ENCODE results near the gene CACNA2D2. TPM values are rescaled to one million over a fixed set of nuclear protein-coding genes. Genes with fewer than 3 reads are reported as not detected.

The CACNA2D2 gene
- total and polyA plus RNA-seq, 4 donors = 0.10 to 0.19 (median 0.15) TPM

DNA sequence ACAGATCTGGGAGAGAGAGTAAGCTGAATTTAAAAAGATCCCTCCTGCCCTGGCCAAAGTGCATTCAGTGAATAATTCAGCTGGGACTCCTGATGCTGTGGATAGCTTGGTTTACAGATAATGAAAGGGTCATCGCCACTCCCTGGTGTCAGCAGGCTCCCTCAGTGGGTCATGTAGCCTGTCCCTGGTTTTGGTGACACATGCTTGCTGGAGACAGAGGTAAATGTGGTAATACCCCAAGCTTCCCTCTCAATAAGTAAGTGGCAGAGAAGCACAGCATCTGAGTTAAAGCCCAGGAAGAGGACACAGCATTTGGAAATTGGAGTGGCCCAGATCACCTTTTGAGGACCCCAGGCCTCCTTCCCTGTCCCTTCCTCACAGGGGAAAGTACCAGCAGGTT lies 146.0 kb downstream of the CACNA2D2 start:
- Histone ChIP-seq H3K9ac (ENCODE audit: low read depth in 1 of 2, low read length in 2 of 2) (peak overlapping the region in 1 of 2 donors; percentile 4), H3K9me3 (ENCODE audit: control insufficient read depth in 4 of 4, low read length in 3 of 4) (no peaks in the 10 kb centered on the region), H3K4me3 (ENCODE audit: low read depth in 1 of 3, low read length in 3 of 3) (peak overlapping the region in 1 of 3 donors; percentile 8), H3K36me3 (ENCODE audit: control insufficient read depth in 4 of 4, insufficient read depth in 3 of 4, low read depth in 1 of 4, low read length in 3 of 4) (peaks cover 11 to 23% (median 15%) of the 10 kb centered on the region in 4 donors), H3K4me1 (ENCODE audit: control insufficient read depth in 4 of 4, insufficient read depth in 4 of 4, low read length in 3 of 4) (peaks cover 16 to 68% (median 47%) of the 10 kb centered on the region in 4 donors), H3K27me3 (ENCODE audit: control insufficient read depth in 4 of 4, insufficient read depth in 4 of 4, low read length in 3 of 4) (no peaks in the 10 kb centered on the region), H3K27ac (ENCODE audit: low read depth in 1 of 2, low read length in 2 of 2) (no peak overlapping the region)
- WGBS = 61% methylated on average over 1 of the region's 1 CpG
- no peak for TF ChIP-seq FOXA2 (IDR thresholded peaks at IDR 0.05)
- TF ChIP-seq, protein P1, sequence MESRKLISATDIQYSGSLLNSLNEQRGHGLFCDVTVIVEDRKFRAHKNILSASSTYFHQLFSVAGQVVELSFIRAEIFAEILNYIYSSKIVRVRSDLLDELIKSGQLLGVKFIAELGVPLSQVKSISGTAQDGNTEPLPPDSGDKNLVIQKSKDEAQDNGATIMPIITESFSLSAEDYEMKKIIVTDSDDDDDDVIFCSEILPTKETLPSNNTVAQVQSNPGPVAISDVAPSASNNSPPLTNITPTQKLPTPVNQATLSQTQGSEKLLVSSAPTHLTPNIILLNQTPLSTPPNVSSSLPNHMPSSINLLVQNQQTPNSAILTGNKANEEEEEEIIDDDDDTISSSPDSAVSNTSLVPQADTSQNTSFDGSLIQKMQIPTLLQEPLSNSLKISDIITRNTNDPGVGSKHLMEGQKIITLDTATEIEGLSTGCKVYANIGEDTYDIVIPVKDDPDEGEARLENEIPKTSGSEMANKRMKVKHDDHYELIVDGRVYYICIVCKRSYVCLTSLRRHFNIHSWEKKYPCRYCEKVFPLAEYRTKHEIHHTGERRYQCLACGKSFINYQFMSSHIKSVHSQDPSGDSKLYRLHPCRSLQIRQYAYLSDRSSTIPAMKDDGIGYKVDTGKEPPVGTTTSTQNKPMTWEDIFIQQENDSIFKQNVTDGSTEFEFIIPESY (IDR thresholded peaks at IDR 0.05) = no peak
- TF ChIP-seq, protein P2, sequence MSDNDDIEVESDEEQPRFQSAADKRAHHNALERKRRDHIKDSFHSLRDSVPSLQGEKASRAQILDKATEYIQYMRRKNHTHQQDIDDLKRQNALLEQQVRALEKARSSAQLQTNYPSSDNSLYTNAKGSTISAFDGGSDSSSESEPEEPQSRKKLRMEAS (IDR thresholded peaks at IDR 0.05) = no peak
- TF ChIP-seq, protein P3, sequence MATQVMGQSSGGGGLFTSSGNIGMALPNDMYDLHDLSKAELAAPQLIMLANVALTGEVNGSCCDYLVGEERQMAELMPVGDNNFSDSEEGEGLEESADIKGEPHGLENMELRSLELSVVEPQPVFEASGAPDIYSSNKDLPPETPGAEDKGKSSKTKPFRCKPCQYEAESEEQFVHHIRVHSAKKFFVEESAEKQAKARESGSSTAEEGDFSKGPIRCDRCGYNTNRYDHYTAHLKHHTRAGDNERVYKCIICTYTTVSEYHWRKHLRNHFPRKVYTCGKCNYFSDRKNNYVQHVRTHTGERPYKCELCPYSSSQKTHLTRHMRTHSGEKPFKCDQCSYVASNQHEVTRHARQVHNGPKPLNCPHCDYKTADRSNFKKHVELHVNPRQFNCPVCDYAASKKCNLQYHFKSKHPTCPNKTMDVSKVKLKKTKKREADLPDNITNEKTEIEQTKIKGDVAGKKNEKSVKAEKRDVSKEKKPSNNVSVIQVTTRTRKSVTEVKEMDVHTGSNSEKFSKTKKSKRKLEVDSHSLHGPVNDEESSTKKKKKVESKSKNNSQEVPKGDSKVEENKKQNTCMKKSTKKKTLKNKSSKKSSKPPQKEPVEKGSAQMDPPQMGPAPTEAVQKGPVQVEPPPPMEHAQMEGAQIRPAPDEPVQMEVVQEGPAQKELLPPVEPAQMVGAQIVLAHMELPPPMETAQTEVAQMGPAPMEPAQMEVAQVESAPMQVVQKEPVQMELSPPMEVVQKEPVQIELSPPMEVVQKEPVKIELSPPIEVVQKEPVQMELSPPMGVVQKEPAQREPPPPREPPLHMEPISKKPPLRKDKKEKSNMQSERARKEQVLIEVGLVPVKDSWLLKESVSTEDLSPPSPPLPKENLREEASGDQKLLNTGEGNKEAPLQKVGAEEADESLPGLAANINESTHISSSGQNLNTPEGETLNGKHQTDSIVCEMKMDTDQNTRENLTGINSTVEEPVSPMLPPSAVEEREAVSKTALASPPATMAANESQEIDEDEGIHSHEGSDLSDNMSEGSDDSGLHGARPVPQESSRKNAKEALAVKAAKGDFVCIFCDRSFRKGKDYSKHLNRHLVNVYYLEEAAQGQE (IDR thresholded peaks at IDR 0.05) = no peak
- TF ChIP-seq, protein P4, sequence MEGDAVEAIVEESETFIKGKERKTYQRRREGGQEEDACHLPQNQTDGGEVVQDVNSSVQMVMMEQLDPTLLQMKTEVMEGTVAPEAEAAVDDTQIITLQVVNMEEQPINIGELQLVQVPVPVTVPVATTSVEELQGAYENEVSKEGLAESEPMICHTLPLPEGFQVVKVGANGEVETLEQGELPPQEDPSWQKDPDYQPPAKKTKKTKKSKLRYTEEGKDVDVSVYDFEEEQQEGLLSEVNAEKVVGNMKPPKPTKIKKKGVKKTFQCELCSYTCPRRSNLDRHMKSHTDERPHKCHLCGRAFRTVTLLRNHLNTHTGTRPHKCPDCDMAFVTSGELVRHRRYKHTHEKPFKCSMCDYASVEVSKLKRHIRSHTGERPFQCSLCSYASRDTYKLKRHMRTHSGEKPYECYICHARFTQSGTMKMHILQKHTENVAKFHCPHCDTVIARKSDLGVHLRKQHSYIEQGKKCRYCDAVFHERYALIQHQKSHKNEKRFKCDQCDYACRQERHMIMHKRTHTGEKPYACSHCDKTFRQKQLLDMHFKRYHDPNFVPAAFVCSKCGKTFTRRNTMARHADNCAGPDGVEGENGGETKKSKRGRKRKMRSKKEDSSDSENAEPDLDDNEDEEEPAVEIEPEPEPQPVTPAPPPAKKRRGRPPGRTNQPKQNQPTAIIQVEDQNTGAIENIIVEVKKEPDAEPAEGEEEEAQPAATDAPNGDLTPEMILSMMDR (IDR thresholded peaks at IDR 0.05; ENCODE audit: low read depth, low read length, missing input control) = no peak
- TF ChIP-seq JUND (IDR thresholded peaks at IDR 0.05) = no peak
- no peak for TF ChIP-seq FOXA1 (IDR thresholded peaks at IDR 0.05)
- no peak for TF ChIP-seq HNF4A (conservative IDR thresholded peaks at IDR 0.05)
- no peak for TF ChIP-seq TAF1 (conservative IDR thresholded peaks at IDR 0.05)
- TF ChIP-seq GABPA (IDR thresholded peaks at IDR 0.05 in 1 of 2, conservative IDR thresholded peaks at IDR 0.05 in 1 of 2) = no peak
- no peak for TF ChIP-seq YY1 (IDR thresholded peaks at IDR 0.05)
- TF ChIP-seq NR2F2 (IDR thresholded peaks at IDR 0.05) = no peak
- no peak for TF ChIP-seq RXRA (IDR thresholded peaks at IDR 0.05)
- TF ChIP-seq, protein P5, sequence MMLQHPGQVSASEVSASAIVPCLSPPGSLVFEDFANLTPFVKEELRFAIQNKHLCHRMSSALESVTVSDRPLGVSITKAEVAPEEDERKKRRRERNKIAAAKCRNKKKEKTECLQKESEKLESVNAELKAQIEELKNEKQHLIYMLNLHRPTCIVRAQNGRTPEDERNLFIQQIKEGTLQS (IDR thresholded peaks at IDR 0.05) = no peak
- no peak for TF ChIP-seq SP1 (IDR thresholded peaks at IDR 0.05)
- DNase-seq (ENCODE audit: low spot score) = no peak

DNA sequence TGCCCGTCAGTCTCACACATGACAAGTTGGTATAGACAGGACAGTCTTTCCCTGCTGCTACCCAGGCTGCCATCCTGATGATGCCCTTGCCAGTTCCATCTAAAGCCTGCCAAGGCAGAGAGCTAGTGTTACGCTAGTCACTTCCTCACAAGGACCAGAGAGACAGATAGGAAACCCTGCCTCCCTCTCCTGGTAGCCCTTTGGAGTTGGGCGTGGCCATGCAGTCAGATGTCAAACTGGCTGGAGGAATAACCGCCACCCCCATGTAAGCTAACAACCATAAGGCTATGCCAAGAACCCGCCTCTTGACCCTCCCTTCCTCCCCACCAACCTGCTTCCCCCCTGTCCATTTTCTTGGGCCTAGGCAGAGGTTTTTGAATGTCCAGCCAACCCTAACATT lies 146.9 kb downstream of the CACNA2D2 start:
- H3K9me3 ChIP-seq (ENCODE audit: control insufficient read depth in 4 of 4, low read length in 3 of 4) = no peaks in the 10 kb centered on the region
- WGBS = 62% methylated on average over 5 of the region's 5 CpGs
- TF ChIP-seq HNF4G (IDR thresholded peaks at IDR 0.05) = no peak
- TF ChIP-seq HNF4A (conservative IDR thresholded peaks at IDR 0.05) = no peak
- TF ChIP-seq, protein P2 (IDR thresholded peaks at IDR 0.05) = no peak
- DNase-seq (ENCODE audit: low spot score) = peak; percentile 51
- H3K4me3 ChIP-seq (ENCODE audit: low read depth in 1 of 3, low read length in 3 of 3) = no peak overlapping the region
- peaks cover 19 to 73% (median 52%) of the 10 kb centered on the region in 4 donors for H3K4me1 ChIP-seq (ENCODE audit: control insufficient read depth in 4 of 4, insufficient read depth in 4 of 4, low read length in 3 of 4)
- H3K9ac ChIP-seq (ENCODE audit: low read depth in 1 of 2, low read length in 2 of 2) = no peak overlapping the region
- peaks cover 11 to 23% (median 15%) of the 10 kb centered on the region in 4 donors for H3K36me3 ChIP-seq (ENCODE audit: control insufficient read depth in 4 of 4, insufficient read depth in 3 of 4, low read depth in 1 of 4, low read length in 3 of 4)
- no peaks in the 10 kb centered on the region for H3K27me3 ChIP-seq (ENCODE audit: control insufficient read depth in 4 of 4, insufficient read depth in 4 of 4, low read length in 3 of 4)
- no peak overlapping the region for H3K27ac ChIP-seq (ENCODE audit: low read depth in 1 of 2, low read length in 2 of 2)

Measured in liver (tissue), 9 donors.